OCI-LY7 (cell line): Measurements from ENCODE around the gene ANKH. TPM values are rescaled to one million over a fixed set of nuclear protein-coding genes. Genes with fewer than 3 reads are reported as not detected.

Experiments used
- BruUV-seq: library from RNA; stranded (reverse); fragments of 400-500 nt; replicated peaks from 2 replicates; lab custom pipeline; 2021; lab: Mats Ljungman, UMichigan
- CTCF ChIA-PET: fragments of 300-600 bp; sonication (Branson Sonifier 250); formaldehyde crosslinking; loops from one replicate; lab custom pipeline; 2022; ENCODE audit warnings: antibody characterized with exemption; ENCODE audit not compliant: unreplicated experiment; lab: Charles Lee
- POLR2A ChIA-PET: fragments of 300-600 bp; sonication (Branson Sonifier 250); formaldehyde crosslinking; loops from one replicate; lab custom pipeline; 2022; ENCODE audit warnings: antibody characterized with exemption; lab: Charles Lee
- DNase-seq: peaks from one replicate; pipeline ENCODE4 v3.0.0-alpha.2; 2015; ENCODE audit warnings: low spot score
- H2AFZ ChIP-seq: fragments of 200-600 bp; sonication (generic), shearing (Covaris generic); 2 replicates; pipeline ENCODE4 v1.6.1; 2014; ENCODE audit warnings: mild to moderate bottlenecking, antibody characterized with exemption, low read length, moderate library complexity
- H3K27ac ChIP-seq: fragments of 200-600 bp; sonication (generic); 2 replicates; pipeline ENCODE4 v1.5.1; 2014; ENCODE audit warnings: mixed run types, low read depth, mild to moderate bottlenecking, moderate library complexity, low read length, inconsistent platforms; ENCODE audit not compliant: poor library complexity, severe bottlenecking
- H3K36me3 ChIP-seq: fragments of 200-600 bp; sonication (generic); 2 replicates; pipeline ENCODE4 v1.6.1; 2014; ENCODE audit warnings: mild to moderate bottlenecking, antibody characterized with exemption, low read length, moderate library complexity, mixed read lengths; ENCODE audit not compliant: insufficient read depth
- H3K4me1 ChIP-seq: fragments of 200-600 bp; sonication (generic); 2 replicates; pipeline ENCODE4 v1.5.1; 2014; ENCODE audit warnings: mild to moderate bottlenecking, low read length; ENCODE audit not compliant: insufficient read depth, poor library complexity, severe bottlenecking
- H3K4me2 ChIP-seq: fragments of 200-600 bp; sonication (generic); 2 replicates; pipeline ENCODE4 v1.6.1; 2014; ENCODE audit warnings: mild to moderate bottlenecking, low read length
- H3K4me3 ChIP-seq: fragments of 200-600 bp; sonication (generic); 2 replicates; pipeline ENCODE4 v1.5.1; 2014; ENCODE audit warnings: mild to moderate bottlenecking, low read depth, low read length; ENCODE audit not compliant: poor library complexity, severe bottlenecking
- H3K79me2 ChIP-seq: fragments of 200-600 bp; sonication (generic); 2 replicates; pipeline ENCODE4 v1.6.1; 2016; ENCODE audit warnings: low read depth, mild to moderate bottlenecking, low read length, moderate library complexity, mixed read lengths; ENCODE audit not compliant: insufficient read depth
- H3K9me2 ChIP-seq: fragments of 200-600 bp; sonication (generic); 2 replicates; pipeline ENCODE4 v1.6.1; 2016; ENCODE audit warnings: mild to moderate bottlenecking, low read length, mixed read lengths; ENCODE audit not compliant: insufficient read depth
- H3K9me3 ChIP-seq: fragments of 200-600 bp; sonication (generic); 2 replicates; pipeline ENCODE4 v1.6.1; 2014; ENCODE audit warnings: mild to moderate bottlenecking, mixed run types, low read length, mixed read lengths
- H4K20me1 ChIP-seq: fragments of 200-600 bp; sonication (generic); 2 replicates; pipeline ENCODE4 v1.6.1; 2014; ENCODE audit warnings: mild to moderate bottlenecking, antibody characterized with exemption, low read length, moderate library complexity, mixed read lengths; ENCODE audit not compliant: insufficient read depth
- EZH2phosphoT487 ChIP-seq: fragments of 200-600 bp; sonication (generic); IDR thresholded peaks from 2 replicates; pipeline ENCODE4 v1.6.1; 2018; ENCODE audit warnings: low read depth, borderline replicate concordance, mild to moderate bottlenecking, mixed run types, antibody characterized with exemption, low read length, moderate library complexity, mixed read lengths
- intact Hi-C: fragments of 100-400 bp; cut with micrococcal nuclease; formaldehyde crosslinking; loops from one replicate; pipeline ENCODE4 v1.10.0; 2022; ENCODE audit not compliant: unreplicated experiment
- total RNA-seq, 2 experiments: library from RNA; depleted of rRNA in 1 of 2; stranded (reverse); fragments of >200 nt in 1 of 2; shearing (Covaris generic) in 1 of 2; gene quantifications; 2 replicates each; pipeline ENCODE4 v1.2.3, GENCODE V29; 2014 to 2022
- TF ChIP-seq, protein P1 (sequence below): fragments of 200-600 bp; sonication (generic); conservative IDR thresholded peaks from 2 replicates; pipeline ENCODE4 v1.5.1; 2014; ENCODE audit warnings: mild to moderate bottlenecking, antibody characterized with exemption, low read length, moderate library complexity, mixed read lengths

Gene ANKH
- total RNA-seq, 2 experiments from 2014 or later: 23.1 to 80.4 TPM

DNA sequence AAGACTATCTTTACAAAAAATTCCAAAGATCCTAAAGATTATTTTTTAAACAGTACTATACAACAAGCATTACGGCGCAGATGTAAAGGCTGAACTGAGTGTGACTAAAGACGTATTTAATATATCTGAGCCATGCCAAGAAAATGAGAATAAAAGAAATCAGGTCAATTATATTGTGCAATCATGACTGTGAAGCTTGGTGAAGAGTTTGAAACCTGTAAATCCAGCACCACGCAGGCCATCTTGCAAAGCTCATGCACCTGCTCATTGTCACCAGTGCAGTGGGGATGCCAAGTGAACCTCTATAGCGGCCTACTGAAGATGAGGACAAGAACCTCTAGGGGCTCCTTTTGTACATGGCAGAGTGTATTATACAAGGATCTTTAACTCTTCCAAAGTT lies 89.0 kb downstream of the ANKH start:
- Histone ChIP-seq H3K79me2 (no peaks in the 10 kb centered on the region), H3K4me2 (no peak overlapping the region), H3K4me1 (no peaks in the 10 kb centered on the region), H2AFZ (no peak overlapping the region), H3K36me3 (peaks cover 7% of the 10 kb centered on the region), H3K9me3 (no peaks in the 10 kb centered on the region), H4K20me1 (no peaks in the 10 kb centered on the region; the same call in 1 of the 2 replicates), H3K4me3 (no peak overlapping the region), H3K9me2 (no peaks in the 10 kb centered on the region), H3K27ac (no peak overlapping the region)
- no TSS peak for BruUV-seq
- intact Hi-C loops: no loop called here
- no peak for DNase-seq
- TF ChIP-seq, protein P1, sequence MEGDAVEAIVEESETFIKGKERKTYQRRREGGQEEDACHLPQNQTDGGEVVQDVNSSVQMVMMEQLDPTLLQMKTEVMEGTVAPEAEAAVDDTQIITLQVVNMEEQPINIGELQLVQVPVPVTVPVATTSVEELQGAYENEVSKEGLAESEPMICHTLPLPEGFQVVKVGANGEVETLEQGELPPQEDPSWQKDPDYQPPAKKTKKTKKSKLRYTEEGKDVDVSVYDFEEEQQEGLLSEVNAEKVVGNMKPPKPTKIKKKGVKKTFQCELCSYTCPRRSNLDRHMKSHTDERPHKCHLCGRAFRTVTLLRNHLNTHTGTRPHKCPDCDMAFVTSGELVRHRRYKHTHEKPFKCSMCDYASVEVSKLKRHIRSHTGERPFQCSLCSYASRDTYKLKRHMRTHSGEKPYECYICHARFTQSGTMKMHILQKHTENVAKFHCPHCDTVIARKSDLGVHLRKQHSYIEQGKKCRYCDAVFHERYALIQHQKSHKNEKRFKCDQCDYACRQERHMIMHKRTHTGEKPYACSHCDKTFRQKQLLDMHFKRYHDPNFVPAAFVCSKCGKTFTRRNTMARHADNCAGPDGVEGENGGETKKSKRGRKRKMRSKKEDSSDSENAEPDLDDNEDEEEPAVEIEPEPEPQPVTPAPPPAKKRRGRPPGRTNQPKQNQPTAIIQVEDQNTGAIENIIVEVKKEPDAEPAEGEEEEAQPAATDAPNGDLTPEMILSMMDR: no peak
- TF ChIP-seq EZH2phosphoT487: no peak
- ChIA-PET CTCF (no interaction called here), POLR2A (interaction anchor here (0.7 kb wide), 1 partner anchor 1669 kb away, joined by 3 read pairs; no protein-coding TSS in a partner anchor)

DNA sequence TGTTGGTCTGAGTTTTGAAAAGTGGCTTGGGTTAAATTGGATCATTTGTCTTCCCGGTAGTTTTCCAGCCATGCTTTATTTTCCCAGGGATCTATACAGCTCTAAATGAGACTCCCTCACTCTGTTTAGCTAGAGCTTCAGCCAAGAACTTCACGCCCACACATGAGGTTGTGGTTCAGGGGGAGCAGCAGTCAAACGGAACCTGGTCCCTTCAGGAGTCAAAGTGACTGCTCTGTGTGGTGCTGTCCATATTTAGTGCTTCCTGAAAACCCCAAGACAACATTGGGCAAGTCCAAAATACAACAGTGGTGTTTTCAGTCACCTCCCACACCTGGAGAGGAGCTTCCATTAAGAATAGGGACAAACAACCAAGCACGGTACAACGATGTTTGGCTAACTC lies 90.5 kb downstream of the ANKH start:
- Histone ChIP-seq H3K27ac (no peak overlapping the region), H3K9me3 (no peaks in the 10 kb centered on the region), H3K4me1 (no peaks in the 10 kb centered on the region), H2AFZ (no peak overlapping the region), H3K79me2 (no peaks in the 10 kb centered on the region), H3K4me2 (no peak overlapping the region), H3K9me2 (no peaks in the 10 kb centered on the region), H3K36me3 (peaks cover 7% of the 10 kb centered on the region), H4K20me1 (no peaks in the 10 kb centered on the region; the same call in 1 of the 2 replicates), H3K4me3 (no peak overlapping the region)
- TF ChIP-seq EZH2phosphoT487: no peak
- TF ChIP-seq, protein P1: no peak
- POLR2A ChIA-PET: interaction anchor here (0.6 to 1.2 kb wide), 3 partner anchors 11 to 240 kb away, joined by 3 to 6 read pairs (median 3); no protein-coding TSS in a partner anchor
- CTCF ChIA-PET: no interaction called here
- no TSS peak for BruUV-seq
- intact Hi-C loops: no loop called here
- DNase-seq: no peak

DNA sequence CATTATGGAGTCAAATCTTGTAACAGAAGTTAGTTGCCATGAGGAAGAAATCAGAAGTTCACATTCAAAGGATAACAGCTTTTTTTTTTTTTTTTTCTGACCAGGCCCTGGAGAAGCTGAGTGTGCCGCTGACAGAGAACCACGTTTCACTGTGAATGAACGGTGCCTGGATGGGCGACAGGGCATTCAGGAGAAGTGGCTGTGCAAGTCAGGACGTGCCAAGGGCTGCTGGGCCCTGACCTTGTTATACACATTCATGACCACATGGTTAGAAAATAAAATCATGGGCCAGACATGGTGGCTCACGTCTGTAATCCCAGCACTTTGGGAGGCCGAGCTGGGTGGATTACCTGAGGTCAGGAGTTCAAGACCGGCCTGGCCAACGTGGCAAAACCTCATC lies 91.6 kb downstream of the ANKH start:
- no peaks in the 10 kb centered on the region for H3K79me2 ChIP-seq
- no peak overlapping the region for H2AFZ ChIP-seq
- H3K4me1 ChIP-seq: no peaks in the 10 kb centered on the region
- no peak overlapping the region for H3K4me2 ChIP-seq
- no peak for DNase-seq
- peaks cover 7% of the 10 kb centered on the region for H3K36me3 ChIP-seq
- TF ChIP-seq, protein P1: no peak
- TF ChIP-seq EZH2phosphoT487: no peak
- CTCF ChIA-PET: no interaction called here
- POLR2A ChIA-PET: interaction anchor here (0.6 to 1.5 kb wide), 5 partner anchors 11 to 106 kb away, joined by 3 to 9 read pairs (median 4); no protein-coding TSS in a partner anchor
- no peaks in the 10 kb centered on the region for H3K9me3 ChIP-seq
- no peak overlapping the region for H3K27ac ChIP-seq
- H4K20me1 ChIP-seq: no peaks in the 10 kb centered on the region; the same call in 1 of the 2 replicates
- no peak overlapping the region for H3K4me3 ChIP-seq
- no peaks in the 10 kb centered on the region for H3K9me2 ChIP-seq
- no TSS peak for BruUV-seq
- intact Hi-C loops: no loop called here
